Measurements from ENCODE around the gene UBE2D2.

Gene UBE2D2

GRCh38 chr5:139660923-139661814 lies 100.0 kb downstream of the UBE2D2 start:
- DNase-seq, result no peak

DNA sequence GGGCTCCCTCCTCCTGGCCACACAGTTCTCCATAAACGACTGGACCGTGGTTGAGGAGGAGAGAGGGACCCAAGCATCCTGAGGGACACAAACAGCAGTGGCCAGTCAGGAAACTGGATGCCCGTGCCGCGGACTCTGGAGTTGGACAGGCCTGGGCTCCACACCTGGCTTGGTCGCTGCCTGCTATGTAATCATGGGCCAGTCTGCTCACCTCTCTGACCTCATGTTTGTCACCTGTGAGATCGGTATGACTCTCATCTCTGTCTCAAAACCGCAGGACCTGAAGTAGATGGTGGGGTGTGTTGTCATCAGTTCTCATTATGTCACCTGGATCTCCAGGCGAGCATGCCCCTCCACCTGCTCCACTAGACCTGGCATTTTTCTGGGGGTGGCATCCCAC lies 101.5 kb downstream of the UBE2D2 start:
- DNase-seq, result no peak

DNA sequence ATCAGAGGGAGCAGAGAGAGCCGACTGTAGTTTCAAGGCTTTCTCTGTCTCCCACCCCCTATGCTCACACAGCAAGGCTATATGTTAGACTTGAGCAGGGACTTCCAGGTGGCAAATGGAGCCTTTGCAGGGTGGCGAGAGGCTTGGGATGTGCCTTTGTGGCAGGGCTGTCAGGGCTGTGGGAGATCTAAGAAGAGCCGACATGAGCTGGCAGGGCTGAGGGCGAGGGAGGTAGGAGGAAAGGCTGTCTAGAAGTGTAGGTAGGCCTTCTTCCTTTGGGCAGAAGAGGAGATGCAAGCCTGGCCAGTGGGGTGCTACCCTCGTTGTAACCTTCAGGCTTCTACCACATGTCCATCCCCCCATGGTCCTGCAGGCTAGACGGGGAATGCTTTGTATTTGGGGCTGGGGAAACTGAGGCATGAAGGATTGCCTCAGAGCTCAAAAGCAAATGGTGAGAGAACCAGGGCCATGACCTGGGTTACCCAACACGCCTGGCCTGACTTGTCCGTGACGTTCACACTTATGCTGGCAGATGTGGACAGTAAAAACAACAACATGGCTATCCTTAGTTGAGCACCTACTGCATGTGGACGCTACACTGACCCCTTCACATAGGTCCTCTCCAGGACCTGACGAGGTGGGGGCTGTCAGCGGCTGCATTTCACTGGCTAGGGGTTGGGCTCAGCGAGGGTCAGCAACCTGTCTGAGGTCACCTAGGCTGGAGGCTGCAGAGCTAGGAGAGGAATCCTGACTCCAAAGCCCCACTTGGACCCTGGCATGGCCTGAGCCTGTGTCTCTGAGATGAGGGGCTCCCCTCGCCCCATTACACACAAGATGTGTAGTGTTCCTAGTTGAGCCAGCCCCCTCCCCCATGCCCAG lies 102.3 kb downstream of the UBE2D2 start:
- DNase-seq, result no peak

DNA sequence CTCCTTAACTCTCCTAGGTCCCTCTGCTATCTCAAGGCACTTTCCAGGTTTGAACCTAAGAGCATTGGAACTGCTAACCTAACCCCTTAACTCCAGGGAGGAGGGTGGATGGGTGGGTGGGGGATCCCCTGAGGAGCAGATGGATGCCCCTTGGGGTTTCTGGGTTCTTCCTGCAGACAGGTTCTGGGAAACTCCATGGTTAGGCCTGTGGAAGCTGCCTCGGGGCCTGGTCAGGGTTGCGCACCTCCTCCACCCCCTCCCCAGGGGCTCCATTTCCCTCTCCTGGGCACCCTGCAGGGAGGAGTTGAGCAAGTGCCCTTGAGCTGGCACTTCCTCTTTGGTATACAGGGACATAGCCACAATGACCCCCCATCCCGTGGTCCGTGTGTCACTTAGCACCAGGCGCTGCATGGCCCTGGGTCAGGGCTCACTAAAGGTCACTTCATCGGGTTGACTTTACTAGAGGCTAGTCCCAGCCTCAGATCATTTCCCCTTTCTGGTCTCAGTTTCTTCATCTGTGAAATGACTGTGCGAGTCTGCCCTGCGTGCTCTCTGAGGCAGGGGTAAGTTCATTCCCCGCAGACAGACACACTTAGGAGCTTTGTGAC lies 103.1 kb downstream of the UBE2D2 start:
- no peak for DNase-seq

- DNase-seq, result no peak
Observed at GRCh38 chr5:139664727-139665351, 103.7 kb downstream of the UBE2D2 start.

- DNase-seq, result no peak
Observed at GRCh38 chr5:139665626-139666025, 104.5 kb downstream of the UBE2D2 start.

DNA sequence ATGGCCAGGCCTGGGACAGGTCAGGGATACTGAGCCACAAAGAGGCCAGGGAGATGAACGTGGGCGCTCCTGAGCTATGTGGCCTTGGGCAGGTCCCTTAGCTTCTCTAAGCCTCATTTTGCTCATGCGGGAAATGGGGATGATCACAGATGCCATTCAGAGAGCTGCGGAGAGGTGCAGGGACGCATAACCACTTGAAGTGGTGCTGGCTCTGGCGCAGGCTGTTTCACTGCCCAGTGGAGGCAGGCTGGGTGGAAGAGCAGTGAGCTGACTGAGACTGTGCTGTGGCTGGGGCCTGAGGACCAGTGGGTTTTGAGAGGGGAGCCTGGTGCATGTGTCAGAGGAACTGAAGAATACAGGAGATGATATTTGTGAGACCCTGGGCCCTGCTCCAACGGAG lies 105.4 kb downstream of the UBE2D2 start:
- no peak for DNase-seq

DNA sequence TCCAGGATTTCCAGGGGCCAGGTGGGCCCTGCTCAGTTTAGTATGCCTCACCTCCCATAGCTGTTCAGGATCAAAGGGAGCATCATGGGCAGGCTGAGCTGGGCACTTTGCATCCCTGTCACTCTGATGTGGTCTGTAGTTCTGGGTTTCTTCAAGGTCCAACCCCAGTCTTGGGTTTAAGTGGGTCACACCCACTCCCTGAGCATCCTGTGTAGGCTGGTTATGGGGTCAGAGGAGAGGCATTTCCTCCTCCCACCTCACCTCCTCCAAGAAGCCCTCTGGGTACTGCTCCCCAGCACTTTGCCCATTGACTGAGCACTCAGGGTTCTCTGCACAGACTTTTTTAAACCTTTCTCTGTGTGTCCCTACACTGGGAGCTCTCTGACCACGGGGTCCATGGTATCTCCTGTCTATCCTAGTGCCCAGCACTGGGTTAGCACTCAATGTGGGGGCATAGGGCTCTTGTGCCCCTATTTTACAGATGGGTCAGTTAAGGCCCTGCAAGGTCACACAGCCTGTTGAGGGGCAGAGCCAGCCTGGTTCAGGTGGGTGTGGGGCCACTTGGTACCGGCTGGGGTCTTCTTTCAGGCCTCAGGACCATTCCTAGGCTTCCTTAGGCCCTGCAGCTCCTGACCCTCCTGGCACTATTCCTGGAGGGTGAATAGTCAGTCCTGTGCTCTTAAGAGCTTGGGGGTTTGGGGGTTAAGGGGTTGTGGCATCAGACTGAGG lies 106.0 kb downstream of the UBE2D2 start:
- DNase-seq, result peak in 1 of 6 experiments; percentile 11

DNA sequence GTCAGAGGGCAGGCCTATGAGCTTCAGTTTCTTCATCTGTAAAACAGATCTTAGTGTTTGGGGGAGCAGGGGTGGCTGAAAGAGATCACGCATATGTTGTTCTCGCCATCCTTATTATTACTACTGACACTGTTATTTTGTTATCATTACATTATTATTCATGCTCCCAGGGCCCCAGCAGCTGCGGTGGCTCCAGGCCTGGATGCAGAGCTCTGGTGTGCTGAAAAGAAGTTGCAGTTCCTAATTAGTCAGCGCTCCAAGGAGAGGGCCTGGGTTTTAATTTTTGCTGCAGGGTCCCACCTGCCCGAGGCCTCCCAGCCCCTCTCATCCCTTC lies 106.6 kb downstream of the UBE2D2 start:
- no peak for DNase-seq

DNA sequence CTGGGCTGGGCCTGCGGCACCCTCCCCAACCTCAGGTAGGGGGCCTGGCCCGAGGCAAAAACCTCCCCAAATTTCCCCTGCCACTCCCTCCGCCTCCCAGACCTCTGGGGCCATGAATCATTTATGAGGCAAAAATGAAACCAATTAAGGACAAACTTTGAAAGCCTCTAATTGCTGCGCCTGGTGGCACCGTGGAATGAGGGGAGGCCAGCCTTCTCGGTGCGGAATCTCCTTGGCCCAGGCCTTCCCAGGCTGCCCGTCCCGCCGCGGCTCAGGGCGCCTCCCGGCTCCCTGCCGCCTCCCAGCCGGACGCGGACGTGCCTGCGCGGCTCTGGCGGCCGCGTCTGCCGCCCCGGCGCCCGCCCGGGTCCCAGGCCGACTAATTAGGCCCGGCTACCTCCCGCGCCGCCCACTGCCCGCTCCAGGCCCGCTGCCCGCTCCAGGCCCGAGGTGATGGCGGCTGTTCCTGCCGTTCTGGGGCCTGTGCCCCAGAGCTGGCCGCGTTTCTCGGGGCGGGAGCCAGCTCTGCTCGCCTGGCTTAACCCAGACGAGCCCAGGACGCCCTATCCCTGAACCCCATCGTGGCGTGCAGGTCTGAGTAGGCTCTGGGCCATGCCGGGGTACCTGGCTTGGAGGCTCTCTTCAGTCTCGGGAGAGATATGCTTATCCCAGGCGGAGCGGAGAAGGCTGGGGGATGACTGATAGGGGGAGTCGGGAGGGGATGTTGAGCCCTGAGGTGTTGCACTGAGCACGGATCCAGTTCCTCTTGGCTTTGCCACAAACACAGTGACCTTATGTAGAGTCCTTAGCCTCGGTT lies 107.1 kb downstream of the UBE2D2 start:
- peak in 2 of 6 experiments; percentile 21 to 23 for DNase-seq

DNA sequence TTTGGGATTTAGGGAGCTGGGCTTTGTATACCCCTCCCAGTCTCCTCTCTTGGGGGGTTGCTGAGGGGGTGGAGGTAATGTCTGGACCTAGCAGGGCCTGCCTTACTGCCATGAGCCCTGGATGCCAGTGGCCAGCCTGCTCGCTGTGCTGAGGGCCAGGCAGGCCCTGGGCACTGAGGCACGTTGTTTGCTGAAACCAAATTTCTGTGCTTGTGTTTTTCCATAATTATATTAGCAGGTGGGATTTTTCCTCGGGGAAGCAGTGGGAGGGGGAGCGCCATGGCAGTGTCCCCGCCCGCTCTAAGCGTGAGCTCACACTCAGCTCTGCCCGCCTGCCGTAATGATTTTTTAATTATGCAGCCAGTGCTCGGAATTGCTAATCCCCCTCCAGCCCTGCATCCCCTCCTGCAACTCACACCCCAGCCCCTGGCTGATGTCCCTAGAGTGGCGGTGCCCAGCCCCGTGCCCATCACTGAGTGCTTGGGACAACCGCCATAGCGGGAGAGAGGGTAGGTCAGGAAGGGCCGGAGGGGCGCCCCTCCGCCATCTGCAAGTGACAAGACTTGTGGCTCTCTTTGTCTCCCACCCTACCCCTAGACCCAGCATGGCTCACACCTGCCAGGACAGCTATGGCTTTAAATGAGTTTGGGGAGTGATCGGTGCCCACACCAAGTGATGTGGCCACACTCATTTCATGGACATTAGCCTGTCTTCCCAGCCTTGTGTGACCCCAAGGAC lies 108.0 kb downstream of the UBE2D2 start:
- DNase-seq, result no peak

- DNase-seq, result peak in 1 of 6 experiments; percentile 32
Observed at GRCh38 chr5:139669662-139670368, 108.7 kb downstream of the UBE2D2 start.

GRCh38 chr5:139670369-139671095 lies 109.4 kb downstream of the UBE2D2 start:
- peak in 1 of 6 experiments; percentile 32 for DNase-seq

DNA sequence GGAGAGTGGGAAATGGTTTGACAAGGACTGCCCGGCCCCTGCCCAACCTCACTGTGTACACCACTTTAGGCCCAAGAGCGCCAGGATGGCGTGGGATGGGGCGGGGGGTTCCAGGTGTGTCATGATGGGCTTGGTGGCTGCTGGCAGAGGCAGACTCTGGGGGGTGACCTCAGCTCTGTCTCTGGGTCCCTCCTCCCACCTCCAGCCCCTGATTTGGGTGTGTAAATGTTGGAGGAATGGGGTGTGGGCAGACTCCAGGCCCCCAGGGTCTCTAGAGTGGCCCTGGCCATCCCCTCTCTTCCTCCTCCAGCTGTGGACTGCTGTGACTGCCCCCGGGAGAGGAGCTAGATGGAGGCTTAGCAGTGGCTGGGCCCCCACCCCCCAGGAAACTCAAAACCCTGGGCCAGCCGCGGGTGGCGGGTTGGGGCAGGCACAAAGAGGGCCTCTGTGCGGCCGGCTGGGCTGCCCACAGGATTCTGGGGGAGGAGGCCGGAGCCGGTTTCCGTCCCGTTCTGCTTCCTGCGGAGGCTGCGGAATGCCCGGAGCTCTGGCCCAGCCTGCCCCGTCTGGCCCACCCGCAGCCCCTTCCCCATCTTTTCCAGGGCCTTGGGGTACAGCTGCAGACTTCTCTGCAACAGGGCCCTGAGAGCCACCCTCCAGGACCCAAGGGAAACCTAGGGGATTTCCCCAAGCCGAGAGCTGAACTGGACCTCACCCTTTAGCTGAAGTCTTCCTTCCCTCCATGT lies 110.1 kb downstream of the UBE2D2 start:
- DNase-seq, result no peak

DNA sequence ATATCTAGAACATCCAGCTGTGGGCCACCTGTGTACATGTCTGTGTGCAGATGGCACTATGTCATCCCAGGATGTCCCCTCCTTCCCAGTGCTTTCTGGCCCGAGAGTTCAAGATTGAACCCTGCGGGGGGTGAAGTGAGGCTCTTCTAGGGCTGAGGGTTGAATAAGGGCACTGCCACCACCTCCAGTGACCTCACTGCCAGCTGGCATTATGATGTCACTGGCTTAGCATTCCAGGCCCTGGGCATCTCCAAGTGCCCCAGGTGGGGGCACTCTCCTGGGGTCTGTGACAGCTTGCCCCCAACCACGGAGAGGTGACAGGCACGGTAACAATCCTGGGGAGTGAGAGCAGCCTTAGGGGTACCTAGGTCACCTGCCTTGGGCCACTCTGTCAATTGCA lies 114.1 kb downstream of the UBE2D2 start:
- DNase-seq, result no peak

- no peak for DNase-seq
Observed at GRCh38 chr5:139675825-139676224, 114.7 kb downstream of the UBE2D2 start.

GRCh38 chr5:139676406-139676805 lies 115.3 kb downstream of the UBE2D2 start:
- no peak for DNase-seq

- DNase-seq, result no peak
Observed at GRCh38 chr5:139676951-139677735, 116.0 kb downstream of the UBE2D2 start.

All from stimulated activated naive CD4-positive, alpha-beta T cell (primary cell).